Astrocyte (in vitro differentiated cells and primary cell): Measurements from ENCODE around the gene SDSL. TPM values are rescaled to one million over a fixed set of nuclear protein-coding genes. Genes with fewer than 3 reads are reported as not detected.

Experiments used
- DNase-seq: peaks from one replicate; pipeline ENCODE4 v3.0.0-alpha.2; 2010; ENCODE audit warnings: low read depth
- FAIRE-seq: peaks from 2 replicates; lab custom pipeline; 2011; peaks lifted over from hg19 to GRCh38; lab: Jason Lieb, UNC
- H2AFZ ChIP-seq: 2 replicates; pipeline ENCODE4 v1.6.0; 2012; ENCODE audit warnings: low read depth, low read length, inconsistent platforms
- H3K27ac ChIP-seq: 2 replicates; pipeline ENCODE4 v1.5.1; 2011; ENCODE audit warnings: low read depth, low read length, inconsistent platforms
- H3K27me3 ChIP-seq: 2 replicates; pipeline ENCODE4 v1.6.0; 2011; ENCODE audit warnings: low read length, inconsistent platforms; ENCODE audit not compliant: insufficient read depth
- H3K36me3 ChIP-seq: 2 replicates; pipeline ENCODE4 v1.5.1; 2011; ENCODE audit warnings: low read length, inconsistent platforms; ENCODE audit not compliant: insufficient read depth
- H3K4me1 ChIP-seq: 2 replicates; pipeline ENCODE4 v1.5.1; 2011; ENCODE audit warnings: low read length, inconsistent platforms; ENCODE audit not compliant: insufficient read depth
- H3K4me2 ChIP-seq: 2 replicates; pipeline ENCODE4 v1.6.0; 2012; ENCODE audit warnings: low read length, inconsistent platforms
- H3K4me3 ChIP-seq: 2 replicates; pipeline ENCODE4 v1.5.1; 2011; ENCODE audit warnings: low read depth, mild to moderate bottlenecking, low read length, inconsistent platforms; ENCODE audit not compliant: insufficient read depth
- H3K79me2 ChIP-seq: 2 replicates; pipeline ENCODE4 v1.6.0; 2012; ENCODE audit warnings: mild to moderate bottlenecking, low read length, inconsistent platforms; ENCODE audit not compliant: insufficient read depth
- H3K9ac ChIP-seq: 2 replicates; pipeline ENCODE4 v1.6.0; 2012; ENCODE audit warnings: mild to moderate bottlenecking, low read length, inconsistent platforms
- H3K9me3 ChIP-seq: 2 replicates; pipeline ENCODE4 v1.5.1; 2012; ENCODE audit warnings: low read depth, mild to moderate bottlenecking, low read length, inconsistent platforms; ENCODE audit not compliant: insufficient read depth
- H4K20me1 ChIP-seq: 2 replicates; pipeline ENCODE4 v1.6.0; 2012; ENCODE audit warnings: low read length, inconsistent platforms; ENCODE audit not compliant: insufficient read depth
- H3K27ac Mint-ChIP-seq: one replicate; pipeline ENCODE4 v1.8.0; 2021; ENCODE audit warnings: mild to moderate bottlenecking, mixed read lengths; ENCODE audit not compliant: unreplicated experiment
- H3K27me3 Mint-ChIP-seq: one replicate; pipeline ENCODE4 v1.8.0; 2021; ENCODE audit warnings: low read depth, mixed read lengths; ENCODE audit not compliant: unreplicated experiment
- H3K36me3 Mint-ChIP-seq: one replicate; pipeline ENCODE4 v1.8.0; 2021; ENCODE audit warnings: low read depth, mixed read lengths; ENCODE audit not compliant: unreplicated experiment
- H3K4me1 Mint-ChIP-seq: one replicate; pipeline ENCODE4 v1.8.0; 2021; ENCODE audit warnings: low read depth, mixed read lengths; ENCODE audit not compliant: unreplicated experiment
- H3K4me3 Mint-ChIP-seq: one replicate; pipeline ENCODE4 v1.8.0; 2021; ENCODE audit warnings: mild to moderate bottlenecking, moderate library complexity, mixed read lengths; ENCODE audit not compliant: unreplicated experiment
- H3K9me3 Mint-ChIP-seq: one replicate; pipeline ENCODE4 v1.8.0; 2021; ENCODE audit warnings: mild to moderate bottlenecking, mixed read lengths; ENCODE audit not compliant: unreplicated experiment
- EZH2 ChIP-seq: IDR thresholded peaks from 2 replicates; pipeline ENCODE4 v1.6.1; 2012; ENCODE audit warnings: mild to moderate bottlenecking, low read length, inconsistent platforms; ENCODE audit not compliant: insufficient read depth
- total RNA-seq: library from RNA; stranded (reverse); gene quantifications from 2 replicates; pipeline ENCODE4 v1.2.1, GENCODE V29; 2021
- TF ChIP-seq, protein P1 (sequence below): IDR thresholded peaks from 2 replicates; pipeline ENCODE4 v1.5.1; 2011; ENCODE audit warnings: low read depth, mild to moderate bottlenecking, inconsistent platforms, low read length, moderate library complexity; ENCODE audit not compliant: insufficient read depth

Gene SDSL
- total RNA-seq, 1 donor from 2014 or later = 9.5 TPM

DNA sequence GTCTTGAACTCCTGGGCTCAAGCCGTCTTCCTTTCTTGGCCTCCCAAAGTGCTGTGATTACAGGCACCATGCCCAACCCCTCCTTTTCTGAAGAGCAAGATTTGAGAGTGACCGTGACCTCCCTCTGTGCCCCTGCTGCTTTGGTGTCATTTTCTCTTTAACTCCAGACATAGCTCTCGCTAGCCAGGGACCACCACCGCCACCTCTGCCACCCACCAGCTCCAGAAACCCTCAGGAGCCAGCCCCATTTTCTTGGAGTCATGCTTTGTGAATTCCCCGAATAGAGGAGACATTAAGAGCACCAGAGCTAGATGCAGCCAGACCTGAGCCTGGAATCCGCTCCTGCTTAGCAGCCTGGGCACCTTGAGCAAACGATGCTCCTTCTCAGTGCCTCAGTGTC, 18.2 kb downstream of the SDSL start:
- Mint-ChIP-seq H3K36me3 (no peaks in the 10 kb centered on the region), H3K27me3 (peaks cover 21% of the 10 kb centered on the region), H3K27ac (no peak overlapping the region), H3K9me3 (peaks cover 2% of the 10 kb centered on the region), H3K4me1 (no peaks in the 10 kb centered on the region), H3K4me3 (no peak overlapping the region)
- Histone ChIP-seq H3K27me3 (peaks cover 13% of the 10 kb centered on the region), H3K4me1 (no peaks in the 10 kb centered on the region), H4K20me1 (no peaks in the 10 kb centered on the region), H3K4me2 (no peak overlapping the region), H3K27ac (no peak overlapping the region), H2AFZ (no peak overlapping the region), H3K79me2 (no peaks in the 10 kb centered on the region), H3K9ac (no peak overlapping the region), H3K9me3 (no peaks in the 10 kb centered on the region), H3K36me3 (no peaks in the 10 kb centered on the region), H3K4me3 (no peak overlapping the region)
- no peak for TF ChIP-seq EZH2
- TF ChIP-seq, protein P1, sequence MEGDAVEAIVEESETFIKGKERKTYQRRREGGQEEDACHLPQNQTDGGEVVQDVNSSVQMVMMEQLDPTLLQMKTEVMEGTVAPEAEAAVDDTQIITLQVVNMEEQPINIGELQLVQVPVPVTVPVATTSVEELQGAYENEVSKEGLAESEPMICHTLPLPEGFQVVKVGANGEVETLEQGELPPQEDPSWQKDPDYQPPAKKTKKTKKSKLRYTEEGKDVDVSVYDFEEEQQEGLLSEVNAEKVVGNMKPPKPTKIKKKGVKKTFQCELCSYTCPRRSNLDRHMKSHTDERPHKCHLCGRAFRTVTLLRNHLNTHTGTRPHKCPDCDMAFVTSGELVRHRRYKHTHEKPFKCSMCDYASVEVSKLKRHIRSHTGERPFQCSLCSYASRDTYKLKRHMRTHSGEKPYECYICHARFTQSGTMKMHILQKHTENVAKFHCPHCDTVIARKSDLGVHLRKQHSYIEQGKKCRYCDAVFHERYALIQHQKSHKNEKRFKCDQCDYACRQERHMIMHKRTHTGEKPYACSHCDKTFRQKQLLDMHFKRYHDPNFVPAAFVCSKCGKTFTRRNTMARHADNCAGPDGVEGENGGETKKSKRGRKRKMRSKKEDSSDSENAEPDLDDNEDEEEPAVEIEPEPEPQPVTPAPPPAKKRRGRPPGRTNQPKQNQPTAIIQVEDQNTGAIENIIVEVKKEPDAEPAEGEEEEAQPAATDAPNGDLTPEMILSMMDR = no peak
- DNase-seq (no peak), FAIRE-seq (no peak)

DNA sequence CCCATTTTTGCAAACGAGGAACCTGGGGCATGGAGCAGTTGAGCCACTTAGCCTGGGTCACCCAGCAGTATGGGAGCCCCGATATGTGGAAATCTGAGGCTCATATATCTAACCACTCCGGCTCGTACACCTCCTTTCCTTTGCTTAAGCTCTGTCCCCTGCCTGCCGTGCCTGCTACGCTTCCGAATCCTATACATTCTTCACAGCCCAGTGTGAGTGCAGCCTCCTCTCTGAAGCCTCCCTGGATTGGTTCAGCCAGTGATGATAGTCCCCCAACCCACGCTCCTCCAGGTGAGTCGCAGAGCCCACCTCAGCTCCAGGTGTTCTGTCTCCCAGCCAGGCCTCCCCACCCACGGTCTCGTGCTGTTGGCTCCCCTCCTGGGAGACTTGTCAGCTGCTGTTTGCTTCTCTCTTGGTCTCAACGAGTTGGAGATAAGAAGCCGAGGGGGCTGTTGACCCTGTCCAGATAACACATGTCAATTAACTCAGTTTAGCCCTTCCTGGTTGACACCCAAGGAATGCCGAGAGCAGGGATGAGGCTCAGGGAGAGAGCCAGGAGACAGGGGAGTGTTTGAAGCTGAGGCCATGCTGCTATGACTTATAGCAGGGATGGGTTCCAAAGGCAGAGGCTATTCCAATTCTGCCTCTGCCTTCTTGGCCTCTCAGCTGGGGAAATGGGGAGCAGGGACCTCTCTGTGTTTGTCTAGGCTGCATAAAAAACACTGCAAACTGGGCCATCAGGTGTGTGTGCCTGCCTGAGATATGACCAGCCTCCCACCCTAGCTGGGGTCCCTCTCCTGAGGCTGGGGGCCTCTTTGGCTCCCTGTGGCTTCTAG, 19.0 kb downstream of the SDSL start:
- no peak overlapping the region for H2AFZ ChIP-seq
- no peak overlapping the region for H3K9ac ChIP-seq
- Mint-ChIP-seq H3K27me3 (peaks cover 23% of the 10 kb centered on the region), H3K4me3 (no peak overlapping the region), H3K4me1 (no peaks in the 10 kb centered on the region), H3K27ac (no peak overlapping the region), H3K9me3 (peaks cover 4% of the 10 kb centered on the region), H3K36me3 (no peaks in the 10 kb centered on the region)
- no peaks in the 10 kb centered on the region for H3K9me3 ChIP-seq
- no peak overlapping the region for H3K4me2 ChIP-seq
- peaks cover 13% of the 10 kb centered on the region for H3K27me3 ChIP-seq
- TF ChIP-seq EZH2 = no peak
- TF ChIP-seq, protein P1 = no peak
- FAIRE-seq = no peak
- no peaks in the 10 kb centered on the region for H3K79me2 ChIP-seq
- no peaks in the 10 kb centered on the region for H3K36me3 ChIP-seq
- H3K27ac ChIP-seq = no peak overlapping the region
- DNase-seq = no peak
- H3K4me3 ChIP-seq = no peak overlapping the region
- no peaks in the 10 kb centered on the region for H3K4me1 ChIP-seq
- H4K20me1 ChIP-seq = no peaks in the 10 kb centered on the region

DNA sequence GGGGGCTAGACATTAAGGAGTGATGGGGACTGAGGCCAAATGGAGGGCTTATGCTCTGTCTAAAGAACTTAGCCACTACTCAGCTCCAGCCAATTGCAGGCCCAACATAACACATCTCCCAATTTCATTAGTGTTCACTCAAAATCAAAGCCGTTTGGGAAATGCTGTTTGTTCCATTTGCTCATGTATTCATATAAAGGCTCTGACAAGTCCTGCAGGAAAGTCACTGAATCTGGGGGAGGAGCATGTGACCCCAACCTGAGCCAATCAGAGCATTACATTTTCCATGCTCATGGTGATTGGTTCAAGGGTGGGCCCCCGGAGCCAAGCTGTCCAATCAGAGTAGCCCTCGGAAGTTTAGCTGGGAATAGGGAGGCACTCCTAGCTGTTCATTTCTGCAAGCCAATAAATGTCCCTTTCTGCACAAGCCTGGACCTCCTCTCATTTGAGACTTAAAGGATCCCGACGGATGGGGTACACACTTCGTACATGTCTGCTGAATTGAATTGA, 20.9 kb downstream of the SDSL start:
- Histone ChIP-seq H3K27me3 (peaks cover 14% of the 10 kb centered on the region), H4K20me1 (no peaks in the 10 kb centered on the region), H3K79me2 (no peaks in the 10 kb centered on the region), H3K36me3 (no peaks in the 10 kb centered on the region), H3K9me3 (no peaks in the 10 kb centered on the region), H3K4me1 (no peaks in the 10 kb centered on the region), H3K27ac (no peak overlapping the region), H2AFZ (no peak overlapping the region), H3K4me3 (no peak overlapping the region), H3K4me2 (no peak overlapping the region), H3K9ac (no peak overlapping the region)
- Mint-ChIP-seq H3K27ac (no peak overlapping the region), H3K9me3 (peaks cover 7% of the 10 kb centered on the region), H3K4me3 (no peak overlapping the region), H3K36me3 (no peaks in the 10 kb centered on the region), H3K4me1 (no peaks in the 10 kb centered on the region), H3K27me3 (peaks cover 34% of the 10 kb centered on the region)
- TF ChIP-seq, protein P1 = no peak
- TF ChIP-seq EZH2 = no peak
- DNase-seq = no peak
- no peak for FAIRE-seq
